ENCODE measurements around the gene PHACTR4.
A peak's percentile ranks its signal among the peaks of the same experiment; 100 is the strongest.
"Not testable (repeated sequence)": the region's sequence is repeated elsewhere in the genome, so short reads cannot be mapped to it uniquely, and the experiment has no call there.

PHACTR4 gene

DNA sequence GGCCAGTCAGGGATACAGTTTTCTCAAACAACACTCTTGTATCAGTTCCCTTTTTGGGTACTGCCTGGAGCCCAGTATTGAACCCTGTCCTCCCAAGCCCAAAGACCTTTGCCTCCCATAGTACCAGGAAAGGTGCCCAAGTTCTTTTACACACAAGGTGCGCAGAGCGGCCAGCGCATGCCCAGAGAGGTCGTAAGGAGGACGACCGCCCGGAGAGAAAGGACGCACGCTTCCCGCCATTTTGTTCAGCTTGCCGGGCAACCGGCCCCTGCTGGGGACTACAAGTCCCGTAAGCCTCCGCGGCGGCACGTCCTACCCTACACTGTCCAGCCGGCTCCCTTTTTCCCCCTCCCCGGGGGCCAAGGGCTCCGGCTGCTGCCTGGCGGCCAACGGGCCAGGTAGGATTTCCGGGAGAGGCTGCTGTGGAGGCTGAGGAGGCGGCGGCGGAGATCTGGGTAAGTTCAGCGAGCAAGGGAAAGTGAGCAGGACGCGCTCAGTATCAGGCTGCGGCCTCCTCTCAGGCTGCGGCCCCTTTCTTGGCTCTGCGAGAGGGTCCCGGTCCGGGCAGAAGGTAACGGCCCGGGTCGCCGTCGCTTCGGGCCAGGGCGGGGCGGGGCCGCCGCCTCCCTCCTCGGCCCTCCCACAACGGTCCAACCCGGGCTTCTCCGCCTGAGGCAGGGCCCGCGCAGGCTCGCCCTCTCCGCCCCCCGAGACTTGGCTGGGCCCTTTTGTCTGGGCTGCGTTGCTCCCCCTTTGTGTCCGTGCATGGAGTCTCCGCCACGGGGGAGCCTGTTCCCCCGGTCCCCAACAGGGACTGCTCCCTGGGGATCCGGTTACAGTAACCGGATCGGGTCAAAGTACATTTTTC lies at the start of gene PHACTR4:
PHACTR4 (plus strand) TSS at position 370 of the 868 bp plus-strand sequence. CDS start 37,708 bp downstream, outside the sequence.
- peak; percentile 58 for DNase-seq (ENCODE audit: low read depth)

DNA sequence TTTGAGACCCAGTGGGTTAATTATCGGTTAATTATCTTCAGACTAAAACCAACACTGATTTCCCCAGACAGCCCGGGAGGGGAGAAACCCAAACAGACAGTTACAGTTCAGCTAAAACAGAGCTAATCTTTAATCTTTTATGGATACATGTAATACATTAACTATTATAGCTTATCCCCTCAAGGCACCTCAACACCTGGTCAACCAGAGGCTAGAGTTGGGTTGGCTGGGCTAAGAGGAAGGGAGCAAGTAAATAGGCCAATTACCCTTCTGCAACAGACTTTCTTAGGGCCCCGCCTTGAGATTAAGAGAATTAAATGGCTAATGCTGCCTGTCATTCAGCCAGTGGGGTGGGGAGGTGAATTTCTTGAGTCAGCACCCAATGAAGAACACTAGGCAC lies 47.3 kb upstream of the PHACTR4 start:
- no peak for DNase-seq (ENCODE audit: low read depth)

DNA sequence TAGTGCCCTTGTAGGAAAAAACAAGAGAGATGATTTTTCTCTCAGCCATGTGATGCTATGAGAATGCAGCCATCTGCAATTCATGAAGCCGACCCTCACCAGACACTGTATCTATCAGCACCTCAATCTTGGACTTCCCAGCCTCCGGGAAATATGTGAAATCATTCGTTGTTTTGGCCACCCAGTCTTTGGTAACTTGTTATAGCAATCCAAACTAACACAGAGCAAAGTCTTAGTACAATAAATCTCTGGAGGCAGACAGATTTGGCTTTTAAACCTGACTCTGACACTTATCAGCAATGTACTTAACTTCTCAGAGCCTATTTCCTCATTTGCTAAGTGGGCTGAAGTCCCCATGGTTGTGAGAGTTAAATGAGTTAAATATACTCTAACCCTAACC lies 45.8 kb upstream of the PHACTR4 start:
- DNase-seq (ENCODE audit: low read depth): no peak

DNA sequence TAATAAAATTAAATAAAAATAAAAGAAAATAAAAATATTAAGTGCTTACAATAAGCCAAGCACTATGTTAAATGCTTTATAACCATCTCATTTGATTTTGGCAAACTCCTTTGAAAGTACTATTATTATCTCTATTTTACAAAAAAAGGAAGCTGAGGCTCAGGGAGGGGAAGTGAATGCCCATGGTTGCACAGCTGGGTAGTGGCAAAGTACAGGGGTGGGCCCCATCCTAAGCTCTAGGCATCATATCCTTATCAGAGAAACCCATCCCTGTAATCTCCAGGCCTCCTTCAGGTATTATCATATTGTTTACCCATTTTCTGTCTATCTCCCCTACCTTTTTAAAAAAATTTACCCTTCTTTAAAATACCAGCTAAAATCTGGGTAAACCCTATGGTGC lies 43.0 kb upstream of the PHACTR4 start:
- DNase-seq (ENCODE audit: low read depth): no peak

DNA sequence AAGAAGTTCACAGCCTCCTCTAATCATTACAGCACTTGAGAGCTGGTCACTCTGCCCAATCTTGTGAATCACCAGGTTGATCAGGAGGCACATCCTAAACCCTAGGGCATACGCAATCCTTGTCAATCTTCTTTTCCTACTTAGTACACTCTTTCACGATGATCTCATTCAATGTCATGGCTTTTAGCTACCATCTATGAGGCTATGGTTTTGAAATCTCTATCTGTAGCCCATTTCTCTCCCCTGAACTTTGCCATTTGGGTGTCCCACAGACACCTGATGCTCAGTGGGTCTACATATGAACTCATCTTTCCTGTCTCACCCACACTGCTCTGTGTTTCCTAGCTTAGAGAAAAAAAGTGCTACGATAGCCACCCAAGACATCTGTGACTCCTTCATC lies 42.6 kb upstream of the PHACTR4 start:
- DNase-seq (ENCODE audit: low read depth): no peak

DNA sequence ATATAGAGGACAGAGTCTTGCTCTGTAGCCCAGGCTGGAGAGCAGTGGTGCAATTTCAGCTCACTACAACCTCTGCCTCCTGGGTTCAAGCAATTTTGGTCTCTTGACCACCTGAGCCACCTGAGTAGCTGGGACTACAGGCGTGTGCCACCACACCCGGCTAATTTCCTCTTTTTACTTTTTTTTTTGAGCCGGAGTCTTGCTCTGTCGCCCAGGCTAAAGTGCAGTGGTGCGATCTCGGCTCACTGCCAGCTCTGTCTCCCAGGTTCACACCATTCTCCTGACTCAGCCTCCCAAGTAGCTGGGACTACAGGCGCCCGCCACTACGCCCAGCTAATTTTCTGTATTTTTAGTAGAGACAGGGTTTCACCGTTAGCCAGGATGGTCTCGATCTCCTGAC lies 42.1 kb upstream of the PHACTR4 start:
- DNase-seq (ENCODE audit: low read depth): not testable (repeated sequence)

DNA sequence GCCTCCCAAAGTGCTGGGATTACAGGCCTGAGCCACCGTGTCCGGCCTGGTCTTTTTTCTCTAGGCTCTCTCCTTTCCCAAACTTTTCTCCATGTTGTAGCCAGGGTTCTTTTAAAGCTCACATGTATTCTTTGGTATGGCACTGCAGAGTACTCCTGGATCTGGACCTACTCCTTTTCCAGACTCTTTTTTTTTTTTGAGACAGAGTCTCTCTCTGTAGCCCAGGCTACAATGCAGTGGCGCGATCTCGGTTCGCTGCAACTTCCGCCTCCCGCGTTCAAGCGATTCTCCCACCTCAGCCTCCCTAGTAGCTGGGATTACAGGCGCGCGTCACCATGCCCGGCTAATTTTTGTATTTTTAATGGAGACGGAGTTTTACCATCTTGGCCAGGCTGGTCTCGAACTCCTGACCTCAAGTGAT lies 41.3 kb upstream of the PHACTR4 start:
- DNase-seq (ENCODE audit: low read depth): peak; percentile 2

DNA sequence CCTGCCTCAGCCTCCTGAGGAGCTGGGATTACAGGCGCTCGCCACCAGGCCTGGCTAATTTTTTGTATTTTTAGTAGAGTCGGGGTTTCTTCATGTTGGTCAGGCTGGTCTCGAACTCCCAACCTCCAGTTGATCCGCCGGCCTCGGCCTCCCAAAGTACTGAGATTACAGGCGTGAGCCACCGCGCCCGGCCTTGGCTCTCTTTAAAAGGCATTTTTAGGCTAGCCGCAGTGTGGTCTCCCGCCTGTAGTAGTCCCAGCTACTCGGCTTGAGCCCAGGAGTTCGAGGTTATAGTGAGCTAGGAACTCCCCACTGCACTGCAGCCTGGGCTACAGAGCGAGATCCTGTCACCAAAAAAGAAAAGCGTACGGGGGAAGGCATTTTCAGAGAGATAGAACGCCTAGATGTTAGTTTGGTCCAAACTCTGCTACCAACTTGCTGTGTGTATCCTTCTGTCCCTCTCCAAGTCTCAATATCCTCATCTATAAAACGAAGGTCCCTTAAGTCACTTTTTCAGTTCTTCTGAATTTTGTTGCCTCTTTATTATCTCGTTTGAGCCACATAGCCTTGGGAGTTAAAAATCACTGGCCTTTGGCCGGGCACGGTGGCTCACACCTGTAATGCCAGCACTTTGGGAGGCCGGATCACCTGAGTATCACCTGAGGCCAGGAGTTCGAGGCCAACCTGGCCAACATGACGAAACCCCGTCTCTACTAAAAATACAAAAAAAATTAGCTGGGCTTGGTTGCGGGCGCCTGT lies 40.0 kb upstream of the PHACTR4 start:
- DNase-seq (ENCODE audit: low read depth): peak; percentile 13

DNA sequence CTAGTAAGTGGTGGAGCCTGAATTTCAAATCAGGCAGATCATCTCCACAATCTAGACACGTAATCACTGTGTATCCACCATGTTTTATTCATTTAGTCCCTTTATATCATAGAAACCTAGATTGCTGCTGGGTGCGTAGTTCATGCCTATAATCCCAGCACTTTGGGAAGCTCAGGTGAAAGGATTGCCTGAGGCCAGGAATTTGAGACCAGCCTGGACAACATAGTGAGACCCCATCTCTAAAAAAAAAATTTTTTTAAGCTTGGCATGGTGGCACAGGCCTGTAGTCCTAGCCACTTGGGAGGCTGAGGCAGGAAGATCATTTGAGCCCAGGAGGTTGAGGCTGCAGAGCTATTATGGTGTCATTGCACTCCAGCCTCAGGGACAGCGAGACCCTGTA lies 30.6 kb upstream of the PHACTR4 start:
- DNase-seq (ENCODE audit: low read depth): no peak

DNA sequence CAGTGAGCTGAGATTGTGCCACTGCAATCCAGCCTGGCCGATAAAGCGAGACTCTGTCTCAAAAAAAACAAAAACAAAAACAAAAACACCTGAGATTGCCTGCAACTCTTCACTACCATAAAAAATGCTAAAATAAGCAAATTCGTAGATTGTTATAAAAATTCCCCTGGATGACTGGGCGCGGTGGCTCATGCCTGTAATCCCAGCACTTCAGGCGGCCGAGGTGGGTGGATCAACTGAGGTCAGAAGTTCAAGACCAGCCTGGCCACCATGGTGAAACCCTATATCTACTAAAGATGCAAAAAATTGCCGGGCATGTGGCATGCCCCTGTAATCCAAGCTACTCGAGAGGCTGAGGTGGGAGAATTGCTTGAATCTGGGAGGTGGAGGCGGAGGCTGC lies 30.0 kb upstream of the PHACTR4 start:
- DNase-seq (ENCODE audit: low read depth): no peak

DNA sequence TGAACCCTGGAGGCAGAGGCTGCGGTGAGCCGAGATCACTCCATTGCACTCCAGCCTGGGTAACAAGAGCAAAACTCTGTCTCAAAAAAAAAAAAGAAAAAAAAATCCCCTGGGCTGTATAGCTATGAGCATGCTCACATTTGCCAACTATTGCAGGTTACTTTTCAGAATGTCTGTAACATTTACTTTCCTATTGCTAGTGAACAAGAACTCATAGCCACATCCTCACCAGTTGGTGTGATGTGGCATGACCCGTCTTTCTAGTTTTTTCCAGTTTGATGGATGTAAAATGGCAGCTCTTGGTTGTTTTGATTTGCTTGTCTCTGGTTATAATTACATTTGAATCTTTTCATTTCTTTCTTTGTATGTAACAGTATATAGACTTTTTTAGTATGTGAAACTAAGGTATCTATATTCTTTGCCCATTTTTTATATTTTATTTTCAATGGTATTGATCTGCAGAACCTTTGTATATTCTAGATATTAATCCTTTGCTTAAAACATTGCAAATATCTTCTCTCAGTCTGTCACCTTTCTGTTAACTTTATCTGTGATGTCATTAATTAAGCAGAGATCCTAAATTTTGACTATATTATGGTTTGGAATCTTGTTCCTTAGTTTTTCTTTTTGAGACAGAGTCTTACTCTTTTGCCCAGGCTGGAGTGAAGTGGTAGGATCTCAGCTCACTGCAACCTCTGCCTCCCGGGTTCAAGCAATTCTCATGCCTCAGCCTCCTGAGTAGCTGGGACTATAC lies 29.1 kb upstream of the PHACTR4 start:
- no peak for DNase-seq (ENCODE audit: low read depth)

DNA sequence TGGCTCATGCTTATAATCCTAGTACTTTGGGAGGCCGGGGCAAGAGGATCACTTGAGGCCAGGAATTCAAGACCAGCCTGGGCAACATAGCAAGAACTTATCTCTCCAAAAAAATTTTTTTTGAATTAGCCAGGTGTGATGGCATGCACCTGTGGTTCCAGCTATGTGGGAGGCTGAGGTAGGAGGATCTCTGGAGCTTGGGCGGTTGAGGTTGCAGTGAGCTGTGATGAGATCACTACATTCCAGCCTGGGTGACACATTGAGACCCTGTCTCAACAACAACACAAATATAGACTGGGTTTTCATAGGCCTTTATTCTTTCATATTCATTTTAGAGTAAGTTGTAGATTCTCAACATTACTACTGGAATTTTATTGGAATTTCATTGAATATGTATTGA lies 27.9 kb upstream of the PHACTR4 start:
- DNase-seq (ENCODE audit: low read depth): no peak

DNA sequence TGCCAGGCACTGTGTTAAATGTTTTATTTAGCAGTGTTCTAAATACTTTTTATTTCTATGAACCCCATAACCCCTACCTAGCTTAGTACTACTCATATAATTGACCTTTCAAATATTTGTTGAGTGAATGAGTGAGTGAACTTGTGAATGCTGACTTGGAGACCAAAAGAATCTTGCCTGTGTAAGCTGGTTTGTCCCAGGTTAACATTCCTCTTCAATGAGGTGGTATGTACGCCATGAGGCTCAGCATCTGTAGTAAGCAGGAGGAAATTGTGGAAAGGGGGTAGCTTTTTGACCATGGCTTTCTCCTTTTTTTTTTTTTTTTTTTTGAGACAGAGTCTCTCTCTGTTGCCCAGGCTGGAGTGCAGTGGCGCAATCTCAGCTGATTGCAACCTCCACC lies 26.1 kb upstream of the PHACTR4 start:
- no peak for DNase-seq (ENCODE audit: low read depth)

DNA sequence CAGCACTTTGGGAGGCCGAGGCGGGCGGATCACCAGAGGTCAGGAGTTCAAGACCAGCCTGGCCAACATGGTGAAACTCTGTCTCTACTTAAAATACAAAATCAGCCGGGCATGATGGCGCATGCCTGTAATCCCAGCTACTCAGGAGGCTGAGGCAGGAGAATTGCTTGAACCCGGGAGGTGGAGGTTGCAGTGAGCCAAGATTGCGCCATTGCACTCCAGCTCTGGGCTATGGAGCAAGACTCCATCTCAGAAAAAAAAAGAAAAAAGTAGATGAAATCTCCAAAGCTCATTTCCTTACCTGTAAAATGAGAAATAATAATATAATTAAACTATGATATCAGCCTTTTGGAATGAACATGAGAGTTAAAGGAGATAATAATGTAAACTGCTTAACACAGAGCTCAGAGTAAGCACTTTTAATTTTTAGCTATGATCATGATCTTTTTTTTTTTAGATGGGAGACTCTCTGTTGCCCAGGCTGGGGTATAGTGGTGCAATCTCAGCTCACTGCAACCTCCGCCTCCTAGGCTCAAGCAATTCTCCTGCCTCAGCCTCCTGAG lies 16.2 kb upstream of the PHACTR4 start:
- DNase-seq (ENCODE audit: low read depth): not testable (repeated sequence)

DNA sequence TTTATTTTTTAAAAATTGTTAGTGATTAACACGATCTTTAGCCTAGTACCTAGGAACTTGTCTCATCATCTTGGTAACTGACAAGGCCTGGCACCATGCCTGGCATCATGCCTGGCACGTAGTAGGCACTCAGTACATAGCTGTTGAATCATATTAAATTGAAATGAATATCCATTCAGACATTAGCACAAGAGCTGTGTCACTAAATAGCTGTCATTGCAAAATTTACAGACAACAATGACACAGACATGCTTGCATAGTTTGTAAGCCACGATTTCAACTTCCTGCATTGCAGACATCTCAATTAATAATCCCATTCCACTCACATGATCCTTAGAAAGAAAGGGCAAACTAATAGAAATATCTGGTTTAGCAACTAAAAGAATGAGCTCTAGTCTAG lies 15.4 kb upstream of the PHACTR4 start:
- no peak for DNase-seq (ENCODE audit: low read depth)

DNA sequence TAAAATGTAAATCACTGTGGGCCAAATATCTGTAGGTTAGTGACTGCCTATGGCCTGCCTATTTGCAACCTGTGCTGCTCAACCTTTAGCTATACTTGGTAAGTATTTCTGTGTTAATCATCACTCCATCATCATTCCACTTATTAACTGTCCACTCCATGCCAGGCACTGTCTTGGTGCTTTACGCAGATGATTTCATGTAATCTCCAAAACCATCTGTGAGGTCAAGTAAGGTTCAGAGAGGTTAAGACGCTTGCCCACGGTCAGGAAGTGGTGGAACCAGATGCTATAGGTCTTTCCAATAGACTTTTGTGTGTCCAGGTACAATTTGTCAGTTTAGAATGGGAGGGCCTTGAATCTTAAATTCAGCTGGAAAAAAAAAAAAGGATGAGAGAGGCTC lies 10.8 kb upstream of the PHACTR4 start:
- no peak for DNase-seq (ENCODE audit: low read depth)

DNA sequence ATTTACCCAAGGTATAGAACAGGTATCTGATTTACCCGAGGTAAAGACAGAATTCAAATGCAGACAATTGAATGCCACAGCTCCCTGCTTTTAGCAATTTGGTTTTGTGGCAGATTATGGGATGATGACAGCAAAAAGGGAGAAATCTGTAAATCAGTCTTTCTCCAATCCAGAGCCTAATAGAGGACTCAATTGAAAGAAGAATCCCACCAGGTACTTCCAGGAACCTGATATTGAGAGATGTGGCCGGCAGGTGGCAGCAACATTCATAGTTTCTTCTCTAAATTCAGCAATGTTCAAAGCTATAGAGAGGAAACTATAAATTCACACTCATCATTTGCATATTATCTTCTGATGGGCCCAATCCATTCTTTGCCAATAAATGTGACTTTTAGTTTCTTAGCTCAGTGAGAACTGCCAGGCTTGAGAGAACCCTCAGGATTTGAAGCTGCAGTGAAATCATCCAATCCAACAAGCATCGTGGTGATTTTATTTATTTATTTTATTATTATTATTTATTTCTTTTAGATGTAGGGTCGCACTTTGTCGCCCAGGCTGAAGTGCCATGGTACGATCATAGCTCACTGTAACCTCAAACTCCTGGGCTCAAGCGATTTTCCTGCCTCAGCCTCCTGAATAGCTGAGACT lies 9.8 kb upstream of the PHACTR4 start:
- peak; percentile 61 for DNase-seq (ENCODE audit: low read depth)

DNA sequence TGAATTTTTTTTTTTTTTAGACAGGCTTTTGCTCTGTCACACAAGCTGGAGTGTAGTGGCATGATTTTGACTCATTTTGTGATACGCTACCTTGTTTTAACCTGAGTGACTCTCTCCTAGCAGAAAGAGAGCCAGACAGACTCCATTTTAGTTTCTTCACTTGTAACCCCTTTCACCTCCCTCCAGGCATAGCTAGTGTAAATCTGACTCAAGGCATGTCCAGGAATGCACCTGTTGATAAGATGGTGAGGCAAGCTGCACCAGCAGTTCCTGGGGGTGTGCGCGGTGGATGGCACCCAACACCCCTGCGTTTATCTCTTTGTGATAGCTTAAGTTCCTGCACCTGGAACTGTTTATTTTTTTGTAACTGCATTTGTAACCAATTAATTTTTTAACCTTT lies 4.7 kb upstream of the PHACTR4 start:
- DNase-seq (ENCODE audit: low read depth): no peak

DNA sequence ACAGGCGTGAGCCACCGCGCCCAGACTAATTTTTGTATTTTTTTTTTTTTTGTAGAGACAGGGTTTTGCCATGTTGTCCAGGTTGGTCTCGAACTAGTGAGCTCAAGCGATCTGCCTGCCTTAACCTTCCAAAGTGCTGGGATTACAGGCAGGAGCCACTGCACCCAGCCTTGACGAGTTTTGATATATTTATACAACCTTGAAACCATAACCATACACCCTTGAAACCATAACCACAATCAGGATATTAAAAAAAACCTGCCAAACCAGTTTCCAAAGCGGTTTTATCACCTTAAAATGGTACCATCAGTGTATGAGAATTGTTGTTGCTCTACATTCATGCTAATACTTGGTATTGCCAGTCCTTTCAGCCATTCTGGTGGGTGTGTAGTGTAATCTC lies 3.7 kb upstream of the PHACTR4 start:
- no peak for DNase-seq (ENCODE audit: low read depth)

DNA sequence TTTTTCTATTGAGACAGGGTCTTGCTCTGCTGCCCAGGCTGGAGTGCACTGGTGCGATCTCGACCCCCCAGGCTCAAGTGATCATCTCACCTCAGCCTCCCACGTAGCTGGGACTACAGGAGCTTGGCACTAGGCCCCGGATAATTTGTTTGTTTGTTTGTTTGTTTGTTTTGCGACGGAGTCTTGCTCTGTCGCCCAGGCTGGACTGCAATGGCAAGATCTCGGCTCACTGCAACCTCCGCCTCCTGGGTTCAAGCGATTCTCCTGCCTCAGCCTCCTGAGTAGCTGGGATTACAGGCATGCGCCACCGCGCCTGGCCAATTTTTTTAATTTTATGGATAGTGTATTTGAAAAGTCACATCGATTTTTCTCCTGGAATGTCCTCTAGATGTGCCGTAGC lies 932 bp upstream of the PHACTR4 start:
- DNase-seq (ENCODE audit: low read depth): not testable (repeated sequence)

DNA sequence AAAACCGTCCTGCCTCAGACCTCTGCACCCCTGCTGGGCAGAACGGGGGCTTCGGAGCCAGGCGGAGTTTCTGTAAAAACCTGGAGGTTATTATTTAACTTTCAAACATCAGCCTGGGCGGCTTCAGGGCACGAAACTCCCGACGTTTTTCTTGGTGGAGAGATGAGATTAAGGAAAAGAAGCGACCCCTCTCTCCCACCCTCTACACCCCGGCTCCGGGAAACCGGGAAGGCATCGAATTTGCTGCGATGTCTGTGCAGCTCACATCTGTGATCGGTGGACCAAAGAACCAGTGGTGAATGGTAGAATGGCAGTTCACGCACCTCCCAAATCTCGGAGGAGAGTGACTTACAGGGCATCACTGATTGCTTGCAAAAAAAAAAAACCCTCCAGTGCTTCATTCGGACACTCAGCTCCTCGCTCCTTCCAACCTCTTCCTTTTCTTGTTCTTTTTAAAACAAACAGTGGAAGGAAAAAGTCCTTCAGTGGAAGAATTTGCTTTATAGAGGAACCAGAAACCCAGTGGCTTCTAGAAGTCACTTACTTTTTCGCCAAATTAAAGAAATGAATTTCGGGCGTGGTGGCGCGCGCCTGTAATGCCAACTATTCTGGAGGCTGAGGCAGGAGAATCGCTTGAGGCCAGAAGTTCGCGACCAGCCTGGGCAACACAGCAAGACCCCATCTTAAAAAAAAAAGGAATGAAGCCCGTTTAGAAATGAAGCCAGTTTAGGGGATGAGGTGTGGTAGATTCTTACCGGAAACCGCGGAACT lies 884 bp downstream of the PHACTR4 start:
- no peak for DNase-seq (ENCODE audit: low read depth)

All from stimulated activated CD8-positive, alpha-beta memory T cell treated with anti-CD3 and anti-CD28 coated beads, Interleukin-12 subunit alpha, Interleukin-12 subunit beta, amount 100 ng/mL, for 1 hour (primary cell).